WTC11 (cell line): ENCODE measurements around the gene ZC2HC1B. TPM values are rescaled to one million over a fixed set of nuclear protein-coding genes. Genes with fewer than 3 reads are reported as not detected.

Experiments
- ATAC-seq: fragments of 200-7000 bp; cut with Tn5 transposase; 2 replicates; pipeline ENCODE4 v1.10.0; 2021; ENCODE audit warnings: mild to moderate bottlenecking, moderate library complexity
- CTCF ChIA-PET: fragments of 300-600 bp; sonication (Branson Sonifier 250); formaldehyde crosslinking; loops from one replicate; lab custom pipeline; 2021; ENCODE audit warnings: antibody characterized with exemption; lab: Charles Lee
- POLR2A ChIA-PET: fragments of 350-600 bp; sonication (Branson Sonifier 250); formaldehyde crosslinking; loops from one replicate; lab custom pipeline; 2021; ENCODE audit warnings: antibody characterized with exemption; lab: Charles Lee
- DNase-seq: peaks from one replicate; pipeline ENCODE4 v3.0.0; 2021; ENCODE audit warnings: low spot score
- H3K27ac Mint-ChIP-seq: 2 replicates; pipeline ENCODE4 v1.8.0; 2021; ENCODE audit warnings: mixed read lengths
- H3K27me3 Mint-ChIP-seq: 2 replicates; pipeline ENCODE4 v1.8.0; 2021; ENCODE audit warnings: low read depth, mild to moderate bottlenecking, moderate library complexity, mixed read lengths
- H3K36me3 Mint-ChIP-seq: 2 replicates; pipeline ENCODE4 v1.8.0; 2021; ENCODE audit warnings: mixed read lengths
- H3K4me1 Mint-ChIP-seq: 2 replicates; pipeline ENCODE4 v1.8.0; 2022; ENCODE audit warnings: mixed read lengths
- H3K4me3 Mint-ChIP-seq: 2 replicates; pipeline ENCODE4 v1.8.0; 2021; ENCODE audit warnings: mild to moderate bottlenecking, moderate library complexity, mixed read lengths
- H3K9me3 Mint-ChIP-seq: 2 replicates; pipeline ENCODE4 v1.8.0; 2021; ENCODE audit warnings: mixed read lengths
- AFF4 ChIP-seq: sonication (generic); formaldehyde crosslinking; IDR thresholded peaks from 2 replicates; pipeline ENCODE4 v1.8.1; 2023; ENCODE audit warnings: mild to moderate bottlenecking, missing genetic modification reagents, borderline replicate concordance
- AR ChIP-seq: fragments of 250-450 bp; sonication (Bioruptor Pico); IDR thresholded peaks from 2 replicates; pipeline ENCODE4 v1.9.0; 2021; ENCODE audit warnings: mild to moderate bottlenecking
- ATF3 ChIP-seq: sonication (generic); formaldehyde crosslinking; conservative IDR thresholded peaks from 2 replicates; pipeline ENCODE4 v1.8.1; 2022; ENCODE audit warnings: mild to moderate bottlenecking, missing genetic modification reagents
- CDX4 ChIP-seq: fragments of 250-450 bp; sonication (Bioruptor Pico); IDR thresholded peaks from 2 replicates; pipeline ENCODE4 v1.9.0; 2021; ENCODE audit warnings: moderate library complexity, mild to moderate bottlenecking, inconsistent platforms, borderline replicate concordance
- CREB1 ChIP-seq: sonication (generic); formaldehyde crosslinking; IDR thresholded peaks from 2 replicates; pipeline ENCODE4 v1.8.0; 2023; ENCODE audit warnings: mild to moderate bottlenecking, missing genetic modification reagents
- ETV6 ChIP-seq: sonication (generic); formaldehyde crosslinking; IDR thresholded peaks from 2 replicates; pipeline ENCODE4 v1.8.1; 2022; ENCODE audit warnings: mild to moderate bottlenecking, missing genetic modification reagents
- GTF2I ChIP-seq: fragments of 250-450 bp; sonication (Bioruptor Pico); conservative IDR thresholded peaks from 2 replicates; pipeline ENCODE4 v1.4.0; 2021; ENCODE audit warnings: mild to moderate bottlenecking
- PREB ChIP-seq: sonication (generic); formaldehyde crosslinking; IDR thresholded peaks from 2 replicates; pipeline ENCODE4 v1.8.1; 2022; ENCODE audit warnings: mild to moderate bottlenecking, missing genetic modification reagents, moderate library complexity, borderline replicate concordance
- SMAD4 ChIP-seq: sonication (generic); formaldehyde crosslinking; IDR thresholded peaks from 2 replicates; pipeline ENCODE4 v1.8.0; 2022; ENCODE audit warnings: mild to moderate bottlenecking, missing genetic modification reagents
- ZBTB21 ChIP-seq: sonication (generic); formaldehyde crosslinking; IDR thresholded peaks from 2 replicates; pipeline ENCODE4 v1.8.1; 2023; ENCODE audit warnings: mild to moderate bottlenecking, missing genetic modification reagents, borderline replicate concordance
- ZNF138 ChIP-seq: sonication (generic); formaldehyde crosslinking; conservative IDR thresholded peaks from 2 replicates; pipeline ENCODE4 v1.8.1; 2022; ENCODE audit warnings: mild to moderate bottlenecking, moderate library complexity, missing genetic modification reagents
- ZNF219 ChIP-seq: sonication (generic); formaldehyde crosslinking; IDR thresholded peaks from 2 replicates; pipeline ENCODE4 v1.8.0; 2023; ENCODE audit warnings: missing genetic modification reagents, mild to moderate bottlenecking, borderline replicate concordance
- ZNF281 ChIP-seq: sonication (generic); formaldehyde crosslinking; IDR thresholded peaks from 2 replicates; pipeline ENCODE4 v1.8.0; 2023; ENCODE audit warnings: mild to moderate bottlenecking, missing genetic modification reagents
- ZNF396 ChIP-seq: fragments of 250-450 bp; sonication (Bioruptor Pico); IDR thresholded peaks from 2 replicates; pipeline ENCODE4 v1.8.0; 2021; ENCODE audit warnings: mild to moderate bottlenecking, moderate library complexity, borderline replicate concordance
- ZNF425 ChIP-seq: fragments of 250-450 bp; sonication (Bioruptor Pico); conservative IDR thresholded peaks from 2 replicates; pipeline ENCODE4 v1.9.0; 2021; ENCODE audit warnings: mild to moderate bottlenecking
- ZNF532 ChIP-seq: fragments of 250-450 bp; sonication (Bioruptor Pico); IDR thresholded peaks from 2 replicates; pipeline ENCODE4 v1.9.0; 2021; ENCODE audit warnings: mild to moderate bottlenecking, borderline replicate concordance
- total RNA-seq: library from RNA; stranded (reverse); gene quantifications from 3 replicates; pipeline ENCODE4 v1.2.3, GENCODE V29; 2021

Gene ZC2HC1B
- total RNA-seq, 1 experiment from 2014 or later = not detected

- TF ChIP-seq ZNF532 (CRISPR knock-in tag) = no peak
- TF ChIP-seq ZNF281 (CRISPR knock-in tag) = no peak
- no peak for TF ChIP-seq AFF4 (CRISPR knock-in tag)
- TF ChIP-seq ZNF138 (CRISPR knock-in tag) = no peak
- no peak for TF ChIP-seq PREB (CRISPR knock-in tag)
- no peak for TF ChIP-seq ZNF425 (CRISPR knock-in tag)
- TF ChIP-seq CDX4 (CRISPR knock-in tag) = no peak
These were observed 20.6 kb upstream of the ZC2HC1B start (continued) for GRCh38 chr6:143843677-143843999.

- Mint-ChIP-seq H3K4me3 (peak overlapping the region; percentile 98), H3K36me3 (peaks cover 47% of the 10 kb centered on the region), H3K27ac (peak overlapping the region; percentile 97), H3K27me3 (no peaks in the 10 kb centered on the region), H3K4me1 (peaks cover 14% of the 10 kb centered on the region), H3K9me3 (peaks cover 6% of the 10 kb centered on the region)
- POLR2A ChIA-PET = interaction anchor here (0.6 to 1.7 kb wide), 4 partner anchors 40 to 333 kb away, joined by 3 to 5 read pairs (median 4); partner anchors contain the start of genes FUCA2 and PHACTR2
- DNase-seq (no peak), ATAC-seq (no peak)
- CTCF ChIA-PET = interaction anchor here (1.4 to 2.9 kb wide), 4 partner anchors 96 to 330 kb away, joined by 3 to 26 read pairs (median 6); no protein-coding TSS in a partner anchor
- TF ChIP-seq ZBTB21 (no peak), GTF2I (no peak), ZNF219 (CRISPR knock-in tag) (no peak), CREB1 (CRISPR knock-in tag) (no peak), ATF3 (CRISPR knock-in tag) (no peak), SMAD4 (CRISPR knock-in tag) (no peak), AR (CRISPR knock-in tag) (no peak), ETV6 (no peak), ZNF396 (CRISPR knock-in tag) (no peak)
These were observed 20.3 kb upstream of the ZC2HC1B start for GRCh38 chr6:143844006-143844405.
